Endodermal cell (in vitro differentiated cells): ENCODE results near the gene SINHCAF. TPM values are rescaled to one million over a fixed set of nuclear protein-coding genes. Genes with fewer than 3 reads are reported as not detected.

Experiments
- DNase-seq: peaks from one replicate; pipeline ENCODE4 v3.0.0-alpha.2; 2017
- H3K27ac ChIP-seq: 2 replicates; pipeline ENCODE4 v1.5.1; 2013; ENCODE audit warnings: mild to moderate bottlenecking, low read depth, low read length, moderate library complexity
- H3K27me3 ChIP-seq: 2 replicates; pipeline ENCODE4 v1.6.1; 2013; ENCODE audit warnings: mild to moderate bottlenecking, low read length, moderate library complexity; ENCODE audit not compliant: insufficient read depth, control insufficient read depth, poor library complexity, severe bottlenecking
- H3K36me3 ChIP-seq: 2 replicates; pipeline ENCODE4 v1.7.0; 2013; ENCODE audit warnings: mild to moderate bottlenecking, low read length, moderate library complexity; ENCODE audit not compliant: control insufficient read depth, insufficient read depth
- H3K4me1 ChIP-seq: one replicate; pipeline ENCODE4 v1.7.0; 2013; ENCODE audit warnings: low read length; ENCODE audit not compliant: control insufficient read depth, insufficient read depth
- H3K4me3 ChIP-seq: 2 replicates; pipeline ENCODE4 v1.5.1; 2013; ENCODE audit warnings: mild to moderate bottlenecking, low read length, moderate library complexity
- H3K9ac ChIP-seq: 2 replicates; pipeline ENCODE4 v1.6.1; 2013; ENCODE audit warnings: mild to moderate bottlenecking, low read length, moderate library complexity; ENCODE audit not compliant: poor library complexity, severe bottlenecking; ENCODE audit errors: extremely low read depth
- H3K9me3 ChIP-seq: 2 replicates; pipeline ENCODE4 v1.6.1; 2013; ENCODE audit warnings: mild to moderate bottlenecking, low read length, moderate library complexity; ENCODE audit not compliant: control insufficient read depth
- H3K27ac Mint-ChIP-seq: 2 replicates; pipeline ENCODE4 v1.8.0; 2020; ENCODE audit warnings: mixed read lengths
- H3K27me3 Mint-ChIP-seq: 2 replicates; pipeline ENCODE4 v1.8.0; 2021; ENCODE audit warnings: mild to moderate bottlenecking, mixed read lengths; ENCODE audit not compliant: insufficient read depth
- H3K36me3 Mint-ChIP-seq: 2 replicates; pipeline ENCODE4 v1.8.0; 2020; ENCODE audit warnings: low read depth, mixed read lengths
- H3K4me1 Mint-ChIP-seq: 2 replicates; pipeline ENCODE4 v1.8.0; 2020; ENCODE audit warnings: mixed read lengths
- H3K4me3 Mint-ChIP-seq: 2 replicates; pipeline ENCODE4 v1.8.0; 2020; ENCODE audit warnings: mild to moderate bottlenecking, moderate library complexity, mixed read lengths
- H3K9me3 Mint-ChIP-seq: 2 replicates; pipeline ENCODE4 v1.8.0; 2020; ENCODE audit warnings: mild to moderate bottlenecking, mixed read lengths
- CTCF ChIP-seq: fragments of 200-600 bp; sonication (generic); conservative IDR thresholded peaks from 2 replicates; pipeline ENCODE4 v1.5.0; 2021; ENCODE audit warnings: antibody characterized with exemption, mild to moderate bottlenecking
- WGBS, 2 experiments: methylation state at CpG; one replicate each; pipeline versions ENCODE4 v1.1.5 to v1.1.7; 2013; ENCODE audit warnings: missing lambda C conversion rate in 2 of 2, mixed read lengths in 1 of 2; ENCODE audit not compliant: insufficient coverage in 1 of 2, insufficient read length in 1 of 2; 5-methylcytosine and 5-hydroxymethylcytosine counted together
- total RNA-seq, 2 donors: library from RNA; stranded (reverse); fragmentation: NEBNext Ultra II Directional in 1 of 2; extraction: Animal tissue kit (Norgen Biotek cat#: 25700) in 1 of 2; gene quantifications; 2 replicates in 1 of 2; 3 replicates in 1 of 2; pipeline ENCODE4 v1.2.1, GENCODE V29; 2021

Gene SINHCAF
- total RNA-seq, 2 donors from 2014 or later = 323 to 779 TPM

DNA sequence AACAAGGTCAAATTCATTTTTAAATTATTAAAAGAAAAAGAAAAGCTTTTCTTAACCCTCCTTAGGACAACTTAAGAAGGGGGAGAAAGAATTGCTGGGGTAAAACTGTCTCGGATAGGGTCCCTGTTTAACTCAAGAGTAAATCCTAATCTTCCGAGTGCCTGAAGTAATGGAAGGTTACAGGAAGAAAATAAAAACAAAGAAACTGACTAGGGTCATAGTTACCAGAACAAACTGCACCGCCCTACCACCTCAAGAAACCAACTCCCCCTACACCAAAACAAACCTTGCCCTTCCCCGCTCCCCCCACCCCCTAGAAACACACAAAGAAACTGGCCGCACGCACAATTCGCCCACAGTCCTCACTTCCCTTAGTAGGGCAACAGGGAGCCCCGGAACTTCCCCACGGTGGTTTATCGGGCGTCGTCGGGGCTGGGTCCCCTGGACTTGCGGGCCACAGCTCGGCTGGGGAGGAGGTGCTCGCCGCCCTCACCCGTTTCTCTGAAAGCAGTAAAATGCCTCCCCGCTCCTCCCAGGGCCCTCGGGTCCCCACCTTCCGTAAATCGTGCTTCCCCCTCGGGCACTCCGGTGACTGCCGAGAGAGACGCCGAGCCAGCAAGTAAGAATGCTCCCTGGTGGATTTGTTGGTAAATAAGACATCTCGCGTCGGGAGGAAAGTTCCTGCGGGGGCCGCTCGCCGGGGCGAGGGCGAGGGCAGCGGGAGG is 2.4 kb downstream of the SINHCAF start:
- peak overlapping the region; percentile 96 for H3K27ac ChIP-seq
- no peak for DNase-seq
- peak overlapping the region; percentile 100 for H3K9ac ChIP-seq
- H3K9me3 ChIP-seq = no peaks in the 10 kb centered on the region
- no peaks in the 10 kb centered on the region for H3K36me3 ChIP-seq
- peaks cover 25% of the 10 kb centered on the region for H3K4me1 ChIP-seq
- no peak for TF ChIP-seq CTCF
- no peaks in the 10 kb centered on the region for H3K27me3 ChIP-seq
- peak overlapping the region; percentile 100 for H3K4me3 Mint-ChIP-seq
- peak overlapping the region; percentile 100 for H3K4me3 ChIP-seq
- WGBS, 2 experiments = 0% methylated on average over 14 to 37 of the region's 37 CpGs
- peaks cover 52% of the 10 kb centered on the region for H3K4me1 Mint-ChIP-seq
- H3K9me3 Mint-ChIP-seq = no peaks in the 10 kb centered on the region
- peak overlapping the region; percentile 97 for H3K27ac Mint-ChIP-seq
- no peaks in the 10 kb centered on the region for H3K36me3 Mint-ChIP-seq
- H3K27me3 Mint-ChIP-seq = no peaks in the 10 kb centered on the region

GRCh38 chr12:31322801-31323207 is 3.1 kb downstream of the SINHCAF start:
- Histone ChIP-seq H3K4me3 (peak overlapping the region; percentile 100), H3K9ac (peak overlapping the region; percentile 100), H3K9me3 (no peaks in the 10 kb centered on the region), H3K36me3 (no peaks in the 10 kb centered on the region), H3K27ac (no peak overlapping the region), H3K4me1 (peaks cover 26% of the 10 kb centered on the region), H3K27me3 (no peaks in the 10 kb centered on the region)
- peak; percentile 66 for DNase-seq
- no peaks in the 10 kb centered on the region for H3K27me3 Mint-ChIP-seq
- H3K36me3 Mint-ChIP-seq = no peaks in the 10 kb centered on the region
- TF ChIP-seq CTCF = no peak
- WGBS, 2 experiments = 4 to 19% methylated on average over 3 to 5 of the region's 5 CpGs
- H3K9me3 Mint-ChIP-seq = no peaks in the 10 kb centered on the region
- H3K27ac Mint-ChIP-seq = peak overlapping the region; percentile 97
- peak overlapping the region; percentile 100 for H3K4me3 Mint-ChIP-seq
- H3K4me1 Mint-ChIP-seq = peaks cover 60% of the 10 kb centered on the region

DNA sequence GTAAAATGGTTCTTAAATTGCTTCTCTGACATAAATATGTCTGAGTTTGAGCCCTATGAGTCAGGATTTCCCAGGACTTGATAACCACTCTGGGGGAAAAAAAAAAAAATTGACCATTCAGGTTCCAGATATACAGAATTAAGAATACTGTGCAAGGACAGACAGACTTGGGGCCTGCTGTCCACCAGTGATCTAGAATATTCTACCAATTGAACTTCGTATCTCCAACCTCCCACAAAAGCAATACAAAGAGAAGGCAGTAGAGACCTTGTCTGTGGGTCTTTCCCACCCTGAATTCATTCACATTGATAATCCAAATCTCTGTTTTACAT is 4.1 kb downstream of the SINHCAF start:
- Histone ChIP-seq H3K9me3 (no peaks in the 10 kb centered on the region), H3K4me1 (peaks cover 28% of the 10 kb centered on the region), H3K36me3 (no peaks in the 10 kb centered on the region), H3K27me3 (no peaks in the 10 kb centered on the region), H3K9ac (peak overlapping the region; percentile 100), H3K27ac (no peak overlapping the region), H3K4me3 (peak overlapping the region; percentile 100)
- no peak for TF ChIP-seq CTCF
- DNase-seq = no peak
- Mint-ChIP-seq H3K27me3 (no peaks in the 10 kb centered on the region), H3K36me3 (no peaks in the 10 kb centered on the region), H3K4me3 (peak overlapping the region; percentile 100), H3K27ac (peak overlapping the region; percentile 49), H3K4me1 (peaks cover 66% of the 10 kb centered on the region), H3K9me3 (no peaks in the 10 kb centered on the region)
- 60 to 67% methylated on average over 1 of the region's 1 CpG for WGBS, 2 experiments
